K562 (cell line): ENCODE measurements around the gene SEC22C. TPM values are rescaled to one million over a fixed set of nuclear protein-coding genes. Genes with fewer than 3 reads are reported as not detected.
A peak's percentile ranks its signal among the peaks of the same experiment; 100 is the strongest.

Experiments
- CHD1 ChIP-seq: fragments of 200-600 bp; sonication (generic); IDR thresholded peaks from one replicate; pipeline ENCODE4 v1.6.1; 2012; ENCODE audit warnings: mild to moderate bottlenecking, moderate library complexity, low read length, inconsistent platforms
- DLX4 ChIP-seq: fragments of 250-450 bp; sonication (Bioruptor Pico); IDR thresholded peaks from 2 replicates; pipeline ENCODE4 v1.6.1; 2021; ENCODE audit warnings: mild to moderate bottlenecking
- ELK3 ChIP-seq: fragments of 450-650 bp; formaldehyde crosslinking; IDR thresholded peaks from 2 replicates; pipeline ENCODE4 v1.4.0; 2020; ENCODE audit warnings: mild to moderate bottlenecking
- ETV6 ChIP-seq, 3 experiments: fragments of 150-350 bp in 1 of 3; sonication (generic) in 1 of 3; formaldehyde crosslinking in 1 of 3; IDR thresholded peaks; 2 replicates each; pipeline versions ENCODE4 v1.6.1 to v1.8.0; 2014 to 2022; ENCODE audit warnings: borderline replicate concordance in 2 of 3, low read depth in 2 of 3, antibody characterized with exemption in 1 of 3, low read length in 1 of 3, mild to moderate bottlenecking in 1 of 3, missing genetic modification reagents in 1 of 3
- EWSR1 ChIP-seq: fragments of 450-650 bp; IDR thresholded peaks from 2 replicates; pipeline ENCODE4 v1.6.1; 2018; ENCODE audit warnings: borderline replicate concordance, mild to moderate bottlenecking, low read depth, moderate library complexity; ENCODE audit not compliant: partially characterized antibody
- FOXP1 ChIP-seq: sonication (generic); formaldehyde crosslinking; IDR thresholded peaks from 2 replicates; pipeline ENCODE4 v1.8.0; 2022; ENCODE audit warnings: mild to moderate bottlenecking, missing genetic modification reagents
- MAFF ChIP-seq: IDR thresholded peaks from 2 replicates; pipeline ENCODE4 v1.6.1; 2012; ENCODE audit warnings: low read length, improper control_type of control experiment
- MAFG ChIP-seq: fragments of 450-650 bp; conservative IDR thresholded peaks from 2 replicates; pipeline ENCODE4 v1.6.1; 2016; ENCODE audit warnings: missing genetic modification characterization, missing compliant biosample characterization
- MAFK ChIP-seq: IDR thresholded peaks from 2 replicates; pipeline ENCODE4 v1.6.1; 2011; ENCODE audit warnings: low read length, improper control_type of control experiment
- MAZ ChIP-seq, 2 experiments: fragments of 450-650 bp in 1 of 2; sonication (generic) in 1 of 2; formaldehyde crosslinking; IDR thresholded peaks in 1 of 2; conservative IDR thresholded peaks in 1 of 2; 2 replicates each; pipeline versions ENCODE4 v1.4.0 to v1.5.0; 2020; ENCODE audit warnings: mild to moderate bottlenecking in 1 of 2, missing genetic modification reagents in 1 of 2
- NFYB ChIP-seq: IDR thresholded peaks from 2 replicates; pipeline ENCODE4 v1.6.1; 2011; ENCODE audit warnings: mild to moderate bottlenecking, moderate library complexity; ENCODE audit not compliant: insufficient read length; ENCODE audit errors: extremely low read depth
- RBBP5 ChIP-seq: fragments of 200-600 bp; sonication (generic); IDR thresholded peaks from 2 replicates; pipeline ENCODE4 v1.6.1; 2012; ENCODE audit warnings: borderline replicate concordance, mild to moderate bottlenecking, low read length, control low read depth, inconsistent platforms; ENCODE audit not compliant: insufficient read depth, poor library complexity, severe bottlenecking
- SAFB2 ChIP-seq: fragments of 200-400 bp; formaldehyde crosslinking; IDR thresholded peaks from 2 replicates; pipeline ENCODE4 v1.6.1; 2018; ENCODE audit warnings: borderline replicate concordance, low read length, low read depth, moderate library complexity; ENCODE audit not compliant: severe bottlenecking
- ZNF316 ChIP-seq: fragments of 450-650 bp; IDR thresholded peaks from 2 replicates; pipeline ENCODE4 v1.6.1; 2016
- ZNF766 ChIP-seq: fragments of 200-800 bp; sonication (Bioruptor generic); conservative IDR thresholded peaks from 2 replicates; pipeline ENCODE4 v1.6.1; 2016; ENCODE audit warnings: missing genetic modification characterization, missing compliant biosample characterization
- polyA plus RNA-seq, 8 experiments: library from polyadenylated mRNA; depleted of rRNA in 4 of 8; stranded (reverse) in 5 of 8; unstranded in 3 of 8; fragments of >200 nt; fragmentation: Nextera tagmentation in 2 of 8; fragmentation: Illumina TruSeq in 1 of 8; extraction: Ambion mirVana in 2 of 8; extraction: Trizol in 1 of 8; gene quantifications; 2 replicates each; pipeline versions ENCODE4 v1.2.1 to v1.2.3, GENCODE V29; 2011 to 2014; ENCODE audit warnings: inconsistent platforms in 1 of 8, missing spikeins in 1 of 8
- total RNA-seq, 7 experiments: library from RNA; depleted of rRNA in 6 of 7; stranded (reverse); fragments of >200 nt in 6 of 7; fragmentation: Illumina TruSeq in 2 of 7; extraction: Trizol in 2 of 7; gene quantifications; 2 replicates each; pipeline versions ENCODE4 v1.2.1 to v1.2.3, GENCODE V29; 2011 to 2021; ENCODE audit warnings: low replicate concordance in 1 of 7
- TF ChIP-seq, protein P1 (sequence below): IDR thresholded peaks from 3 replicates; pipeline ENCODE4 v1.6.1; 2011; ENCODE audit warnings: borderline replicate concordance, mild to moderate bottlenecking, moderate library complexity; ENCODE audit not compliant: insufficient read length; ENCODE audit errors: extremely low read depth

The SEC22C gene
- total and polyA plus RNA-seq, 9 of the 15 experiments (the other 6 are each of a cell fraction or from before 2014, with no cell fraction given): 35.6 to 68.4 (median 50.7) TPM

DNA sequence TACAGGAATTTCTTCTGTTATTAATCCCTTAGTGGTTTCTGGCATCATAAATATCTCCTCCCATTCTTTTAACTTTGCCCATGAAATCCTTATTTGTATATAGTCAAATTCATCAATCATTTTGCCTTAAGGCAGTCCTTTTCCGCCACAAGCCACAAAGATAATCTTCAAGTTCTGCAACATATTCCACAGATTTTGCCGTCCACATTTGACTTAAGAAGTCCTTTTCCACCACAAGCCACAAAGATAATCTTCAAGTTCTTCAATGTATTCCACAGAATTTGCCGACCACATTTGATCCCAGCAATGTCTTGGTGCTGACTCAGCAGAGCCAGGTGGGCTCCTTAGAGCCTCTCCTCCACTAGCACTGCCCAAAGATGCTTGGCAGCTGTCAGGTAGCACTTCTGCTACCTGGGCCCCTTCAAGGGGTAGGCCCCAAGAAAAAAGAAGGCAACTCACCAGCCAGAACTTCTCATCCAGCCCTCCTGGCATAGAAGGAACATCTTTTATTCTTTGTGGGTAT is 35.0 kb downstream of the SEC22C start (continued):
- TF ChIP-seq, protein P1, sequence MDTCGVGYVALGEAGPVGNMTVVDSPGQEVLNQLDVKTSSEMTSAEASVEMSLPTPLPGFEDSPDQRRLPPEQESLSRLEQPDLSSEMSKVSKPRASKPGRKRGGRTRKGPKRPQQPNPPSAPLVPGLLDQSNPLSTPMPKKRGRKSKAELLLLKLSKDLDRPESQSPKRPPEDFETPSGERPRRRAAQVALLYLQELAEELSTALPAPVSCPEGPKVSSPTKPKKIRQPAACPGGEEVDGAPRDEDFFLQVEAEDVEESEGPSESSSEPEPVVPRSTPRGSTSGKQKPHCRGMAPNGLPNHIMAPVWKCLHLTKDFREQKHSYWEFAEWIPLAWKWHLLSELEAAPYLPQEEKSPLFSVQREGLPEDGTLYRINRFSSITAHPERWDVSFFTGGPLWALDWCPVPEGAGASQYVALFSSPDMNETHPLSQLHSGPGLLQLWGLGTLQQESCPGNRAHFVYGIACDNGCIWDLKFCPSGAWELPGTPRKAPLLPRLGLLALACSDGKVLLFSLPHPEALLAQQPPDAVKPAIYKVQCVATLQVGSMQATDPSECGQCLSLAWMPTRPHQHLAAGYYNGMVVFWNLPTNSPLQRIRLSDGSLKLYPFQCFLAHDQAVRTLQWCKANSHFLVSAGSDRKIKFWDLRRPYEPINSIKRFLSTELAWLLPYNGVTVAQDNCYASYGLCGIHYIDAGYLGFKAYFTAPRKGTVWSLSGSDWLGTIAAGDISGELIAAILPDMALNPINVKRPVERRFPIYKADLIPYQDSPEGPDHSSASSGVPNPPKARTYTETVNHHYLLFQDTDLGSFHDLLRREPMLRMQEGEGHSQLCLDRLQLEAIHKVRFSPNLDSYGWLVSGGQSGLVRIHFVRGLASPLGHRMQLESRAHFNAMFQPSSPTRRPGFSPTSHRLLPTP: no peak
- TF ChIP-seq ZNF316 (peak; percentile 83), SAFB2 (no peak), NFYB (no peak), RBBP5 (no peak), EWSR1 (no peak), MAFG (tag) (peak; percentile 76), ZNF766 (CRISPR knock-in tag) (no peak), MAFK (peak; percentile 63; the same call in 1 of the 2 replicates), DLX4 (no peak), FOXP1 (CRISPR knock-in tag) (no peak), CHD1 (no peak), MAZ (CRISPR knock-in tag; conservative IDR thresholded peaks at IDR 0.05 in 1 of 2, IDR thresholded peaks at IDR 0.05 in 1 of 2) (no peak), ETV6 (IDR thresholded peaks at IDR 0.05; ENCODE audit: borderline replicate concordance in 1 of 2, low read depth in 2 of 2, low read length in 1 of 2) (no peak), ETV6 (CRISPR knock-in tag; IDR thresholded peaks at IDR 0.05; ENCODE audit: borderline replicate concordance) (no peak), MAFF (peak; percentile 68), ELK3 (CRISPR knock-in tag) (no peak)
